Measurements from ENCODE around the gene WNT3.

DNA sequence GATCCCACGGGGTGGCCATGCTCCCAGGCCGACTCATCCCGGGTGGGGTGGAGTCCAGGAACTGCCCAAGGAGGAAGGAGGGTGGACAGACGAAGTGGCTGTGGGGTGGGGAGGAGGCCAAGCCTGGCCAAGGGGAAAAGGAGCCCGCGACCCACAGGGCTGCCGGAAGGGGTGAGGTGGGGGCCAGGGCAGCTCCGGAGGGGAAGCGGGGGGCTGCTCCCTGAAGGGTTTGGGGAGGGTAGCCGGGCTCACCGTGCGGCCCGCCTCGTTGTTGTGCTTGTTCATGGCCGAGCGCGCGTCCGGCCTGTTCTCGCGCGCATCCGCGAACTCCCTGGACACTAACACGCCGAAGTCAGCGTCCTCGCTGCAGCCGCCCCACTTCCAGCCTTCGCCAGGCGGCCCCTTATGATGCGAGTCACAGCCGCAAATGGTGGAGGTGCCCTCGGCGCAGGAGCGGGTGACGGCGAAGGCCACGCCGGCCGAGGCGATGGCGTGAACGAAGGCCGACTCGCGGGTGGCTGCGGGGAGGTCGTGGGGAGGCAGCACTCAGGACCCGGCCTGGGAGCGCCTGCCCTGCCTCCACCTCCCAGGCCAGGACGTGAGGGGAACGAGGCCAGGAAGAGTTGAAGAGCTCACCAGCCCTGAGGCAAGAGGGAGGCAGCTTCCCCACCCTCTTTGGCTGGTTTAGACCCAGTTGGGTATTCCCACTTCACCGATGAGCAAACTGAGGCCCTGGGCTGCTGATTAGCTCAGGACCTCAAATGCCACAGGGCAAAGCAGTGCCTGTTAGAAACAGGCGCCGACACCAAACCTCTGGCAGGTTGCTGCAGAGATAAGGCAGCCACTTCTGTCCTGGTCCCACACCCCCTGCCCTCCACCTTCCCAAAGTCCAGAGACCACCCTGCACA is 48.7 kb downstream of the WNT3 start:
- TF ChIP-seq EZH2phosphoT487 (IDR thresholded peaks at IDR 0.05; ENCODE audit: insufficient read depth, low read depth) (no peak), EZH2 (IDR thresholded peaks at IDR 0.05; ENCODE audit: insufficient read depth, poor library complexity, severe bottlenecking) (no peak)
